ENCODE data around the gene STX10.
"Not testable (repeated sequence)": the region's sequence is repeated elsewhere in the genome, so short reads cannot be mapped to it uniquely, and the experiment has no call there.

Gene STX10, protein sequence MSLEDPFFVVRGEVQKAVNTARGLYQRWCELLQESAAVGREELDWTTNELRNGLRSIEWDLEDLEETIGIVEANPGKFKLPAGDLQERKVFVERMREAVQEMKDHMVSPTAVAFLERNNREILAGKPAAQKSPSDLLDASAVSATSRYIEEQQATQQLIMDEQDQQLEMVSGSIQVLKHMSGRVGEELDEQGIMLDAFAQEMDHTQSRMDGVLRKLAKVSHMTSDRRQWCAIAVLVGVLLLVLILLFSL

DNA sequence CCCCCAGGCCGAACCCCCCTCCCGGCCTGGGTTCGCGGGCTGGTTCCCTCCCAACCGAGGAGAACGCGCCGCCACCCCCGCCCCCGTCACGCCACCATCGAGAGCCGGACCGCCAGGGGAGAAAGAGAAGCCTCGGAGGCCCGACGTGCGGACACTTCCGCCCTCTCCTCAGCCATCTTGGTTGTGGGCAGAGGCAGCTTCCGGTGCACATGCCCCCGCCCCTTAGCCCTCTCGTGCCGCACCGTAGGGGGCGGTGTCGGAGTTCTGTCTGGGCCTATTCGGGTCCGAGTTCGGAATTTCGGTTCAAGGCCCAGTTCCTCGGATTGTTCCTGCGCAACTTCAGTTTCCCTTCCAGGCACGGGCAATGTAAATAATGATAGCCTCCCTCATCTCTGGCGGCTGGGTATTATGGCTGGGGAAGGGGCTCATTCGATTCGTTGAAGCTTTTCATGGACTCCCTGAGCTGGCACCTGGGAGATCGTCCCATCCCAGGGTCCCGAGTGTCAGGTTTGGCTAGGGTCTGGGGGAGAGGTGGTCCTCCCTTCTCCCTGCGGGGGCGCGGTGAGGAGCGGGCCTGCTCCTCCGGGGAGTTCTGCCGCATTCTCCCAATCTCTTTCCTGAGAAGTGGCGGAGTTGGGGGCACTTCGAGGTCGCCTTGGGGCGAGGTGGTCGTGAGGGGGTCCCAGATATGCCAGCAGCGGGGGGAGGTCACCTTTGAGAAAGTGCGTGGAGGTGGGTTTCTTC, at the start of gene STX10, which contains the start of gene IER2:
STX10 (minus strand) TSS at position 189 of the 744 bp plus-strand sequence. CDS start 202 bp downstream, outside the sequence.
IER2 (plus strand) TSS at position 225 of the 744 bp plus-strand sequence. CDS start 2,776 bp downstream, outside the sequence.
- peak; percentile 87 for DNase-seq

DNA sequence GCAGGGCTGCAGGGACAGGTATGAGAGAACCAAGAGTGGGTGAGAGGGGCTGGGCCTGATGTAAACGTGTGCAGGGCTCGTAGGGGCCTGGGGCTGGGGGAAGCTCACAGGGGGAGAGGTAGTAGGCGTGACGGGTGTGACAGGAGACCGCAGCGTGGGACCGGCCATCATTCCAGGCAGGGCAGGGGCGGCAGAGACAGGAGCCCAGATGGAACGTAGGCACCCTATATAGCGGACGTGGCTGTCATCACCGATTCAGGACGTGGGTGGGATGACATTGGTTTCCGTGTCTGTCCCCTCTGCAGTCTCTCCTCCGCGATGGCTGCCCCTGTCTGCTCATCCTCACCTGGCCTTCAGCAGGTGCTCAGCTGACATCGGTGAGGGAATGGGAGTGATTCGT, 48.5 kb upstream of the STX10 start:
- DNase-seq: no peak

DNA sequence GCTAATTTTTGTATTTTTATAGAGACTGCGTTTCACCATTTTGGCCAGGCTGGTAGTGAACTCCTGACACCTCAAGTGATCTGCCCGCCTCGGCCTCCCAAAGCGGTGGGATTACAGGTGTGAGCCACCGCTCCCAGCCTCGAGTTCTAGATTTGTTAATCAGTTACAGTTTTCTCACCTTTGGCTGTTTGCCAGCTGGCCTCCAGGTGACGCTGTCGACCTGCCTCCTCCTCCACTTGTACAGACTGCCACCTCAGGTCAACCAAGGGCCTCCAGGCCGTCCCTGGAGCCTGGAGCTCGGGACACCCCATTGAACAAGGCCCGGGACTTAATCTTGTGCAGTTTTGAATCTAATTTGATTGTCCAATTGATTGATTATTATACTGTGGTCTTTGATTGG, 45.5 kb upstream of the STX10 start:
- peak; percentile 9 for DNase-seq

DNA sequence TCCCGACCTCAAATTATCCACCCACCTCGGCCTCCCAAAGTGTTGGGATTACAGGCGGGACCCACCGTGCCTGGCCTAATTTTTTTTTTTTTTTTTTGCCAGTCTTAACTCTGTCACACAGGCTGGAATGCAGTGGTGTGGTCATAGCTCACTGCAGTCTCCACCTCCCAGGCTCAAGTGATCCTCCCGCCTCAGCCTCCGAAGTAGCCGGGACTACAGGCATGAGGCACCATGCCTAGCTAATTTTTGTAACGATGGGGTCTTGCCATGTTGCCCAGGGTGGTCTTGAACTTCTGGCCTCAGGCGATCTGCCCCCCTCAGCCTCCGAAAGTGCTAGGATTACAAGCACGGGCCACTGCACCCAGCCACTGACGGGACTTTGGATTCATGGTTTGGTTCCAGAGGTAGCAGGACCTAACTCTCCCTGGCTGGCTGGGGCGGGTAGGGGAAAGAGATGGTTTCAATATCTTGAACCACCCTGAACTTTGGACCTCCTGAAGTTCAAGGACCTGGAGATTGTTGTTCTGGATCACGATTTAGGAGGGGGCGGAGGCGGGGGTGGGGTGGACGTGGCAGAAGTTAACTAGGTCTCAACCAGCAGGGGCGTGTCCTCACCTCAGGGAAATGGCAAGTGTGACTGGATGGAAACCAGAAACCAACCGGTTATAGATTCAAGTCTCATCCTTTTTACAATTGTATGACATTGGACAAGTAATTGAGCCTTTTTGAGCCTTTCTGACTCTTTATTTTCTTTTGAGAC, 40.8 kb upstream of the STX10 start:
- no peak for DNase-seq

DNA sequence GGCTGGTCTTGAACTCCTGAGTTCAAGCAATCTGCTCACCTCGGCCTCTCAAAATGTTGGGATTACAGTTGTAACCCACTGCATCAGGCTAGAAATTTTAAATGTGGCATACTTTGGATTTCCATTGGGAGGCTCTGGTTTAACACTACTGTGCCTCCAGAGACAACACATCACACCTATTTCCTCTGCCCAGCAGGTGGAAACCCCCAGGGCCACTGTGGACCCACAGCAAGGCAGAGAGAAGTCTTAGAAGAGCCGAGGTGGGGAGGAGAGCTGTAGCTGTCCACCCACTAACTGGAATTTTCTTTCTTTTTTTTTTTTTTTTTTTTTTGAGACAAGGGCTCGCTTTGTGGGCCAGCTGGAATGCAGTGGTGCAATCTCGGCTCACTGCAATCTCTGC, 39.4 kb upstream of the STX10 start:
- no peak for DNase-seq

DNA sequence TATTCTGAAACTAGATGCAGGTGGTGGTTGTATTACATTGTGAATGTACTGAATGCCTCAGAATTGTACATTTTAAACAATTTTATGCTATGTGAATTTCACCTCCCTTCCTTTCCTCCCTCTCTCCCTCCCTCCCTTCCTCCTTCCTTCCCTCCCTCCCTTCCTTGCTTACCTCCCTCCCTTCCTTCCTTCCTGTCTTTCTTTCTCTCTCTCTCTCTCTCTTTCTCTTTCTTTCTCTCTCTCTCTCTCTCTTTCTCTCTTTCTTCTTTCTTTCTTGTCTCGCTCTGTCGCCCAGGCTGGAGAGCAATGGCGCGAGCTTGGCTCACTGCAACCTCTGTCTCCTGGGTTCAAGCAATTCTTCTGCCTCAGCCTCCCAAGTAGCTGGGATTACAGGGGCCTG, 37.2 kb upstream of the STX10 start:
- DNase-seq: no peak

DNA sequence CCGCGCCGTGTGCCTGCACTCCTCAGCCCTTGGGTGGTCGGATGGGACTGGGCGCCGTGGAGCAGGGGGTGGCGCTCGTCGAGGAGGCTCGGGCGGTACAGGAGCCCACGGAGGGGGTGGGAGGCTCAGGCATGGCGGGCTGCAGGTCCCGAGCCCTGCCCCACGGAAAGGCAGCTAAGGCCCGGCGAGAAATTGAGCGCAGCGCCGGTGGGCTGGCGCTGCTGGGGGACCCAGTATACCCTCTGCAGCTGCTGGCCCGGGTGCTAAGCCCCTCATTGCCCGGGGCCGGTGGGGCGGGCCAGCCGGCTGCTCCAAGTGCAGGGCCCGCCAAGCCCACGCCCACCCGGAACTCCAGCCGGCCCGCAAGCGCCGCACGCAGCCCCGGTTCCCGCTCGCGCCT, 36.5 kb upstream of the STX10 start:
- not testable (repeated sequence) for DNase-seq

DNA sequence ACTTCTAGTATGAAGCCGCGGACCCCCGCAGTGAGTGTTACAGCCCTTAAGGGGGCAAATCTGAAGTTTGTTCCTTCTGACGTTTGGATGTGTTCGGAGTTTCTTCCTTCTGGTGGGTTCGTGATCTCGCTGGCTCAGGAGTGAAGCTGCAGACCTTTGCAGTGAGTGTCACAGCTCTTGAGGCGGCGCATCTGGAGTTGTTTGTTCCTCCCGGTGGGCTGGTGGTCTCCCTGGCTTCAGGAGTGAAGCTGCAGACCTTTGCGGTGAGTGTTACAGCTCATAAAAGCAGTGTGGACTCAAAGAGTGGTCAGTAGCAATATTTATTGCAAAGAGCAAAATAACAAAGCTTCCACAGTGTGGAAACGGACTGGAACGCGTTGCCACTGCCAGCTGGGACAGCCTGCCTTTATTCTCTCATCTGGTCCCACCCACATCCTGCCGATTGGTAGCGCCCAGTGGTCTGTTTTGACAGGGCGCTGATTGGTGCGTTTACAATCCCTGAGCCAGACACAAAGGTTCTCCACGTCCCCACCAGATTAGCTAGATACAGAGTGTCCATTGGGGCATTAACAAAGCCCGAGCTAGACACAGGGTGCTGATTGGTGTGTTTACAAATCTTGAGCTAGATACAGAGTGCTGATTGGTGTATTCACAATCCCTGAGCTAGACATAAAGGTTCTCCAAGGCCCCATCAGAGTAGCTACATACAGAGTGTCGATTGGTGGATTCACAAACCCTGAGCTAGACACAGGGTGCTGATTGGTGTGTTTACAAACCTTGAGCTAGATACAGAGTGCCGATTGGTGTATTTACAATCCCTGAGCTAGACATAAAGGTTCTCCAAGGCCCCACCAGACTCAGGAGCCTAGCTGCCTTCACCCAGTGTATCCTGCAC, 35.8 kb upstream of the STX10 start:
- not testable (repeated sequence) for DNase-seq

DNA sequence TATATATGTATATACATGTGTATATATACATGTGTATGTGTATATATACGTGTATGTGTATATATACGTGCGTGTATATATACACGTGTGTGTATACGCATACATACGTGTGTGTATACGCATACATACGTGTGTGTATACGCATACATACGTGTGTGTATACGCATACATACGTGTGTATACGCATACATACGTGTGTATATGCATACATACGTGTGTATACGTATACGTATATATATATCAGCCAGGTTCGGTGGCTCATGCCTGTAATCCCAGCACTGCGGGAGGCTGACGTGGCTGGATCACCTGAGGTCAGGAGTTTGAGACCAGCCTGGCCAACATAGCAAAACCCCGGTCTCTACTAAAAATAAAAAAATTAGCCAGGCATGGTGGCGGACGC, 34.8 kb upstream of the STX10 start:
- DNase-seq: not testable (repeated sequence)

DNA sequence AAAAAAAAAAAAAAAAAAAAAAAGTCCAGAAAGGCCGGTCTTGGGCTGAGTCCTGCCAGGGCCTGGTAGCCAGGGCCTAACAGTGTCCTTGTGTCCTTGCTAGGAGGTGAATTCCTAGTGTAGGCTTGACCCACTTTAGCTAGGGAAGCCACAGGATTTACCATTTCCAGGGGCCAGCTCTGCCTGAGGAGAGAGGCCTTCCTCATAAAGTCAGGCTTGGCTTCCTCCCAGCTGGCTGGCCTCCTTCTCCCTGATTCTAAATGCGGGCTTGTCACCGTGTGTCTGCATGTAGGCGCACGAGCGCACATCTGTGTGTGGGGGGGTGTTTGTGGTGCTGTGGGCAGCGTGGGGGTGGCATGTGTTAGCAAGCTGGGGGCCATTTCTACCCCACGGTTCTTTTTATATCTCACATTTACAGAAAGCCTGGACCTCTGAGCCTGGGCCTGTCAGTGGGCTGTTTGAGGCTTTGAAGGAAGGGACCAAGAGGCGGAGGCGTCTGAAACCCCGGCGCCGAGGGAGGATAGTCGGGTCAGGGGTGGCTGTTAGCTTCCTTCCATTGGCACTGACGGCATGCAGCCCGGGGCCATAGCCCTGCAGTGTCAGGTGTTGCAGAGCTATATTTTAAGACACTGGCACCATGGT, 31.7 kb upstream of the STX10 start:
- no peak for DNase-seq

DNA sequence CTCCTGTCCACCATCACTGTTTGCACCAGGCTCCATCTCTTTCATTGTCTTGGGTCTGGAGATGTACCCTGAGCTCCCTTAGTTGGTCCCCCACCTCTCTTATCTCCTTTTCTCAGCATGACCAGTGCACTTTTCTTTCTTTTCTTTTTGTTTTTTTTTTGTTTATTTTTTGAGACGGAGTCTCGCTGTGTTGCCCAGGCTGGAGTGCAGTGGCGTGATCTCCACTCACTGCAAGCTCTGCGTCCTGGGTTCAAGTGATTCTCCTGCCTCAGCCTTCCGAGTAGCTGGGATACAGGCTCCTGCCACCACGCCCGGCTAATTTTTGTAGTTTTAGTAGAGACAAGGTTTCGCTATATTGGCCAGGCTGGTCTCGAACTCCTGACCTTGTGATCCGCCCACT, 28.1 kb upstream of the STX10 start:
- not testable (repeated sequence) for DNase-seq

DNA sequence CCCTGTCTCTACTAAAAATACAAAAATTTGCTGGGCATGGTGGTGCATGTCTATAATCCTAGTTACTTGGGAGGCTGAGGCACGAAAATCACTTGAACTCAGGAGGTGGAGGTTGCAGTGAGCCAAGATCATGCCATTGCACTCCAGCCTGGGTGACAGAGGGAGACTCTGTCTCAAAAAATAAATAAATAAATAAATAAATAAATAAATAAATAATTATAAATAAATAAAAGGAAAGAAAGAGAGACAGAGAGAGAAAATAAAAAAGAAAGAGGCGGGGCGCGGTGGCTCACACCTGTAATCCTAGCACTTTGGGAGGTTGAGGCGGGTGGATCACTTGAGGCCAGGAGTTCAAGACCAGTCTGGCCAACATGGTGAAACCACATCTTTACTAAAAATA, 27.4 kb upstream of the STX10 start:
- DNase-seq: not testable (repeated sequence)

DNA sequence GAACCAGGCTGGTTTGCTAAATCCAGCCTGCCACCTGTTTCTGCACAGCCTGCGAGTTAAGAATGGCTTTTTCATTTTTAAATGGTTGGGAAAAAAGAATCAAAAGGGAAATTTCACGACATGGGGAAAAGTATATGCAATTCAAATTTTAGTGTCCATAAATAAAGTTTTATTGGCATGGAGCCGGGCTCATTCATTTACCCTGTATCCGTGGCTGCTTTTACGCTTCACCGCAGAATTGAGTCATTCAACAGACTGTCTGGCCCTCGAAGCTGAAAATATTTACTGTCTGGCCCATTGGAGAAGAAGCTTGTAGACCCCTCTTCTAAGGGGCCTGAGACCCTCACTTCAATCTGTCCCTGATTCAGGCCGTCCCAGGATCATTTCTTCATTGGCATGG, 26.2 kb upstream of the STX10 start:
- DNase-seq: no peak

DNA sequence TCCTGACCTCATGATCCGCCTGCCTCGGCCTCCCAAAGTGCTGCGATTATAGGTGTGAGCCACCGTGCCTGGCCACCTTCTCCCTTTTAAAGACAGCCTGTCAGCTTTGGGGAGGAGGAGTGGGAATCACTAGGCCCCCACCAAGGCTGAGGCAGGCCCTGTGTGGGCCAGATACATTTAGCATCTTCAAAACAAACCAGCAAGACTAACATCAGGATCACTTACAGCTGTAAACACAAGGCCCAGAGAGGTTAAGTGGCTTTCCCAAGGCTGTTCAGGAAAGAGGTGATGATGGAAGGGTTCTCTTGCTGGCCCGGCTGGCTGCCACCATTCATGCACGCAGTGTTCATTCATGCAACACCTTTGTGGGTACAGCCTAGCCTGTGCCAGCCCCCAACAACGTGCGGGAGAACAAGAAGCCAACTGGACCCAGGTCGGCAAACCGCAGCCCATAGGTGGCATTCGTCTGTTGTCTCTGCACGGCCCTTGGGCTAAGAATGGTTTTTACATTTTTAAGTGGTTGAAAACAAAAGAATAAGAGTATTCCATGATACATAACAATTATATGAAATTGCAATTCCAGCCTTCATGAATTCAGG, 23.1 kb upstream of the STX10 start:
- no peak for DNase-seq

DNA sequence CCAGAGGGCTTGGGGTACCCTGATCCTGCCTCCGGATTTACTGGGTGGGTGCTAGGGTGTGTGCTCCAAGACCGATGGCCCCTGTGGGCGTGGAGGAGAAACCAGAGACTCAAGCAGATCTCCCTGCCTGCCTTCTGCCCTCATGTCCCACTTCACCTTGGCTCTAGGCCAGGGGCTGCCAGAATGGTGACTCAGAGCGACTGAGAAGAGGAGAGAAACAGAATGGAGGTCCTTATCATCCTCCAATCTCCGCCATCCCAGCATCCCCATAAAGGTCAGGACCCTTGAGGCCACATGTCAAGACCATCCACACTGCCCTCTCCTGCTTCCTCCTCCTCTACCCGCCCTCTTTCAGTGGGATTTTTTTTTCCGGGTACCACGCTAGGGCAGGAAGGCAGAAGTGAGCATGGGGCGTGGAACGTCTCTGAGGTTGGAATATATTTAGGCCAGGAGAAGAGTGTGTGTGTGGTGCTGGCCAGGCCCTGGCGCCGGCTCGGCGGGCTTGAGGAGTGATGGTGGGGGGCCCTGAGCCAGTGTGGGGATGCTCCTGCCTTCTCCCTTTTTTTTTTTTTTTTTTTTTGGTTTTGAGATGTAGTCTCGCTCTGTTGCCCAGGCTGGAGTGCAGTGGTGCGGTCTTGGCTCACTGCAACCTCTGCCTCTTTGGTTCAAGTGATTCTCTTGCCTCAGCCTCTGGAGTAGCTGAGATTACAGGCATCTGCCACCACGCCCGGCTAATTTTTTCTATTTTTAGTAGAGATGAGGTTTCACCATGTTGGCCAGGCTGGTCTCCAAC, 22.4 kb upstream of the STX10 start:
- DNase-seq: peak; percentile 50

DNA sequence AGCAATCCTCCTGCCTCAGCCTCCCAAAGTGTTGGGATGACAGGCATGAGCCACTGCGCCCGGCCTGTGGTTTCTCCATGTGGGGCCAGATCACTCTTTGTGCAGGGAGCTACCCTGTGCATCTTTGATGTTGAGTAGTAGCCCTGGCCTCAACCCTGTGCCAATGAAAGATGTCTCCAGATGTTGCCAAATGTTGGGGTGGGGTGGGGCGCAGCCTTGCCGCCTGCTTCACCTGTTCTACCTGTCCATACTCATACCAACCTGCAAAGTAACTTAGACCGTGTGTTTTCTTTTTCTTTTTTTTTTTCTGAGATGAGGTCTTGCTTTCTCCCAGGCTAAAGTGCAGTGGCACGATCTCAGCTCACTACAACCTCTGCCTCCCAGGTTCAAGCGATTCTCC, 21.0 kb upstream of the STX10 start:
- no peak for DNase-seq

DNA sequence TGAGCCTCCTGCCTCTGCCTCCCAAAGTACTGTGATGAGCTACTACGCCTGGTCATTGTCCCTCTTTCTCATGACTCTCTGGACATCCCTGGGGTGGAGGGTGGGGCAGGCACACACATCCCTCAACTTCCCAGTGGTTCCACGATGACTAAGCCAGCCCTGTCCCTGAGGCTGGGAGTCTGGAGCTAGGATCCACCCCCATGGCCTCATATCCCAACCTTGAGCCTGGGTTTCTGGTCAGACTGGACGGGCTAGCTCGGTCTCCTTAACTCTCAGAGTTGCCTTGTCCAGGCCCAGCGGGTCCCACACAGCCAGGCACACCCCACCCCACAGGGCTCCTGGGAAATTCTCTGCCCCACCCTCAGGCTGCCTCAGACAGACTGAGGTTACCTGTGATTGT, 19.6 kb upstream of the STX10 start:
- DNase-seq: no peak

DNA sequence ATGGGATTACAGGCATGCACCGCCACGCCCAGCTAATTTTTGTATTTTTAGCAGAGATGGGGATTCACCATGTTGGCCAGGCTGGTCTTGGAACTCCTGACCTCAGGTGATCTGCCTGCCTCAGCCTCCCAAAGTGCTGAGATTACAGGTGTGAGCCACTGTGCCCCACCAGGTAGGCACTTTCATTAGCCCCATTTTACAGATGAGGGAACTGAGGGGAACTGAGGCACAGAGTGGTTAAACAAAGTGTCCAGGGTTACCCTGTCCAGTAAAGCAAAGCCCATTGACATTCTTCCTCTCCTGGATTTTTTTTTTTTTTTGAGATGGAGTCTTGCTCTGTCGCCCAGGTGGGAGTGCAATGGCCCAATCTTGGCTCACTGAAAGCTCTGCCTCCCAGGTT, 16.0 kb upstream of the STX10 start:
- DNase-seq: not testable (repeated sequence)

DNA sequence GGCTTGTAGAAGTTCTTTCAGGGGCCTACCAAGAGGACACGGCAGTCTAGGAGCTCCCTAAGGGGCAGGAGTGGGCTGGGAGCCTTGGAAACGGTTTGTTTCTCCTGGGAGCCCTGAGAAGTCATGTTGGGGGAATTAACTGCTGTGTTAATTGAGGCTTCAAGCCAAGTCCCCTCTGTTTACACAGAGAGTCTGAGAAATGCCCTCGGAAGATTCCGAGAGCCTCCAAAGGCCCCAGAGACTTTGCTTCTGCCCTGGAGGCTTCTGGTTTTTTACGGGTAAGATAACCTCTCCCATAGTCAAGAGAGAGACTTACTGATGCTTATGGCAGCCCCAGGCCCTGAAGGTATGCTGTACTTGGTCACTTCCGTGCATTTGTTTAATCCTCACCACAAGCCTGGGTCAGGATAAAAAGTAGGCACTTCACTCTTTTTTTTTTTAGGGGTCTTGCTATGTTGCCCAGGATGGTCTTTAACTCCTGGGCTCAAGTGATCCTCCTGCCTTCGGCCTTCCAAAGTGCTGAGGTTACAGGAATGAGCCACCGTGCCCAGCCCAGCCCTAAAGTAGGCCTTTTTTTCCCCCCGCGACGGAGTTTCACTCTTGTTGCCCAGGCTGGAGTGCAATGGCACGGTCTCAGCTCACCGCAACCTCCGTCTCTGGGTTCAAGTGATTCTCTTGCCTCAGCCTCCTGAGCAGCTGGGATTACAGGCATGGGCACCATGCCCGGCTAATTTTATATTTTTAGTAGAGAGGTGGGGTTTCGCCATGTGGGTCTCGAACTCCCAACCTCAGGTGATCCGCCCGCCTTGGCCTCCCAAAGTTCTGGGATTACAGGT, 15.2 kb upstream of the STX10 start:
- DNase-seq: peak; percentile 48

Data from NCI-H1436 (cell line).